Suprapubic skin (tissue), 4 donors: Measurements from ENCODE around the gene NUTM2D.
"Not testable (repeated sequence)": the region's sequence is repeated elsewhere in the genome, so short reads cannot be mapped to it uniquely, and the experiment has no call there.

ENCODE experiments used
- EP300 ChIP-seq: sonication (generic); formaldehyde crosslinking; IDR thresholded peaks from one replicate; pipeline ENCODE4 v1.6.1; 2017; ENCODE audit warnings: antibody characterized with exemption
- POLR2A ChIP-seq, 2 donors: fragments of 450-650 bp; IDR thresholded peaks; one replicate each; pipeline ENCODE4 v1.6.1; 2017; ENCODE audit warnings: antibody characterized with exemption in 2 of 2, mild to moderate bottlenecking in 2 of 2, moderate library complexity in 2 of 2
- POLR2AphosphoS5 ChIP-seq, 3 donors: sonication (generic); formaldehyde crosslinking; IDR thresholded peaks; one replicate each; pipeline ENCODE4 v1.6.1; 2017; ENCODE audit warnings: antibody characterized with exemption in 3 of 3
- TF ChIP-seq, protein P1 (sequence below), 2 donors: fragments of 200-600 bp in 1 of 2; fragments of 450-650 bp in 1 of 2; sonication (generic) in 1 of 2; IDR thresholded peaks; one replicate each; pipeline ENCODE4 v1.5.1; 2016 to 2019; ENCODE audit warnings: antibody characterized with exemption in 2 of 2, mild to moderate bottlenecking in 1 of 2, moderate library complexity in 1 of 2

DNA sequence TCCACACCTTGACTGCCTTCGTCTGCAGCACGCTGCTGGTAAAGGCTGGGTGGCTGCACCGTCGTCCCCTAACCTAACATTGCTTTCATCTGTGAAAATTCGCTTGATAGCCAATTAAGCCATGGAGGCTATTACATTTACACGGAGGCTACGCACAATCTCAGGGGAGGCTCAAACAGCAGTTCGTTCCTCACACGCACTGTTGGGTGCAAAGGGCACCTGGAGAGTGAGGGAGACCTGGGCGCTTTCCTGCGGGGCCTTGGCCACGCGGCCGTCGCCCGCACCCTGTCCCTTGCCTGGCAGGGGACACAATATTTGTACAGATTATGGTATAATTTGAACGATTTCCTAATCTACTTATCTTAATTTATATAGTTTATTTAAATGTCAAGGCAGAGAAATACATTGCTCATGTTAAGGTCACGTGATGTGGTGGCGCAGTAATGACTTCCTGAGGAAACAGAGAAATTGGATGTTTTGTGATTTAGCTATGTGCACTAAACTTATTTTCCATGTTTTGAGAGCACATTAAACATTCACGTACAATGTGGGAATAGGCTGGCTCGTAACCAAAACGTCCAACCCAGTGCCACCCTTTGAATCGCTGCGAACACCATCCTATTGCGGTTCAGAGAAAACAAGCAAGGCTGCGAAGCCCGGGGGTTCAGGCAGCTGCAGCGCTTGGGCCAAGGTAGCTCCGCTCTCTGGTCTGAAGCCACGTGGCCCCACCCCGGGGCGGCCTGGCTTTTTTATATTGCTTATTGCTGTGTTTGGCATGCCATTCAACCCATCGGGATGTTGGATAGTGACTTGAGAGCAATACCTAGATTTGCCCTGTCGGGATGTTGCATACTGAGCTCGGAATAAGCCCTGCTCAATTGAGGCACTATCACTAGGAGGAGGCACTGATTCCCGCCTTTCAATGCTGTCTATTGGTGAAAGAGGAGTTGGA lies 50.2 kb downstream of the NUTM2D start:
- TF ChIP-seq, protein P1, sequence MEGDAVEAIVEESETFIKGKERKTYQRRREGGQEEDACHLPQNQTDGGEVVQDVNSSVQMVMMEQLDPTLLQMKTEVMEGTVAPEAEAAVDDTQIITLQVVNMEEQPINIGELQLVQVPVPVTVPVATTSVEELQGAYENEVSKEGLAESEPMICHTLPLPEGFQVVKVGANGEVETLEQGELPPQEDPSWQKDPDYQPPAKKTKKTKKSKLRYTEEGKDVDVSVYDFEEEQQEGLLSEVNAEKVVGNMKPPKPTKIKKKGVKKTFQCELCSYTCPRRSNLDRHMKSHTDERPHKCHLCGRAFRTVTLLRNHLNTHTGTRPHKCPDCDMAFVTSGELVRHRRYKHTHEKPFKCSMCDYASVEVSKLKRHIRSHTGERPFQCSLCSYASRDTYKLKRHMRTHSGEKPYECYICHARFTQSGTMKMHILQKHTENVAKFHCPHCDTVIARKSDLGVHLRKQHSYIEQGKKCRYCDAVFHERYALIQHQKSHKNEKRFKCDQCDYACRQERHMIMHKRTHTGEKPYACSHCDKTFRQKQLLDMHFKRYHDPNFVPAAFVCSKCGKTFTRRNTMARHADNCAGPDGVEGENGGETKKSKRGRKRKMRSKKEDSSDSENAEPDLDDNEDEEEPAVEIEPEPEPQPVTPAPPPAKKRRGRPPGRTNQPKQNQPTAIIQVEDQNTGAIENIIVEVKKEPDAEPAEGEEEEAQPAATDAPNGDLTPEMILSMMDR (IDR thresholded peaks at IDR 0.05): not testable (repeated sequence)
- TF ChIP-seq EP300; POLR2AphosphoS5 (IDR thresholded peaks at IDR 0.05); POLR2A (IDR thresholded peaks at IDR 0.05): not testable (repeated sequence)
